ENCODE results near the gene CFAP61.

CFAP61 gene

GRCh38 chr20:20398123-20398522 is 345.8 kb downstream of the CFAP61 start:
- DNase-seq (ENCODE audit: low read depth): no peak

- DNase-seq (ENCODE audit: low read depth): no peak
Measured at GRCh38 chr20:20399531-20400500, 347.5 kb downstream of the CFAP61 start.

- DNase-seq (ENCODE audit: low read depth): no peak
Measured at GRCh38 chr20:20401991-20402390, 349.7 kb downstream of the CFAP61 start.

- no peak for DNase-seq (ENCODE audit: low read depth)
Measured at GRCh38 chr20:20404633-20405032, 352.3 kb downstream of the CFAP61 start.

DNA sequence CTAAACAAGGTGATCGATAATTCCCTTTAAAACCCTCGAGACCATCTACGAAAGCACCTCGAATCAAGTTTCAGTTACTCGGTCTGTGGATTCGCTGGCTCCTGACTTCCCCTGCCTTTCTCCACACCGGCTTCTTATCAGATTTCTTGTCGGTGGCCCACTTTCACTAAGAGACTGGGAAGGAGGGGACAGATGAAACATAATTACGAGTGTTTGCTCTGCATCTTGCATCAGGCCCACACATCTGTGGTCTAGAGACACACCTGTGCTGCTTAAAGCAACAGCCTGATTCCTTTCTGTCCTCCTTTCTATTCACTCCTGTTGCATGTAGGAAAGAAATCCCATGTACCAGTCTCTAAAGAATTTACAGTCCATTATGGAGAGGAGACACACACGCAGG is 353.3 kb downstream of the CFAP61 start:
- no peak for DNase-seq (ENCODE audit: low read depth)

DNA sequence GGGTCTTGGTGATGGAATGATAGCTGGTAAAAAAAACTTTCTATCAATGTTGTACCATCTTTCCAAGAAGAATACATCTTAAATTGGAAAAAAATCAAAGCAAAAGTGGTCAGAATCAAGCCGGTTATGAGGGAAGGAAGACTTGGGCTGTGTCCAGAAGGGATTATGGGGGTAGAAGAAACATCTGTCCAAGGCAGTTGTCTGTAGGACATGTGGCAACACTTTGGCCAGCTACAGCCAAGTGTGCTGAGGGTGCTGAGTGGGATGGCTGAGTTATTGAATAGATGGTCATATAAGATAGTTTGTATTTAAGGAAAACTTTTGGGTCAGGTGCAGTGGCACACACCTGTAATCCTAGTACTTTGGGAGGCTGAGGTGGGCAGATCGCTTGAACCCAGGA is 354.0 kb downstream of the CFAP61 start:
- no peak for DNase-seq (ENCODE audit: low read depth)

DNA sequence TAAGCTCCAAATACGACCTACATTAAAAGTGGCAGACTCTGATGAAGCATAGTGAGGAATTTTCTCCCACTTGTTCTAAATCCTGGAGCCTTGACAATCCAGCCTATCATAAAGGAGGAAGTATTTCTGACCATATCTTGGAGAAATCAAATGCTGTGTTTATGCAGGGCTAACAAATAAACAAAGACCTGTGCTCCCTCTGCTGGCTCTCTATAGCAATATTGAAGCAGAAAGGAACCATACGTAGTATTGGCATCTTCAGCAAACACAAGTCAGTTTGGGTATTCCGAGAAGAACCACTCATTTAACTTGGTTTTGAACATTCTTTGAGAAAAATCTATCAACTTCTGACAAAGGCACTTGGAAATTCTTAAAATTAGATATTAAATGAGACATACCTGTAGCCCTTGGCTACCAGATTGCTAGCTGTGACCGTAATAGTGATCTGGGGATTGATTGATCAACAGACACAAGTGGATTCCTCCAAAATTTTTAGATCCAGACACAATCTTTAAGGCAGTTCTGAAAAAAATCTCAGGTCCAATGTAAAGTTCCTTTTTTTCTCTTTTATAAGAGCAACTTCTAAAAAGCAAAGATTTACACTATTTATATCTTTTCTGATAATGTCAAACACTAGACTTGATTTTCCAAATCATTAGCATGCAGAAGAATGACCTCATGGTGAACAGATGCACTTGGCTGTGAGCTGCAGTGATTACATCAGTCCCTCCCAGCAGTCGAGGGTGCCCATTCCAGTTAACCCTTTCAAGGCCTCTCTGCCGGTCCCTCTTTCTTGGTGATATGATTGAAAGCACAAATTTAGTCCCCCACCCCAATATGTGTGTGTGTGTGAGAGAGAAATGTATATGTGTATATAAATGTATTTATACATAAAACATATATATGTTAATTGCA is 355.8 kb downstream of the CFAP61 start:
- no peak for DNase-seq (ENCODE audit: low read depth)

DNA sequence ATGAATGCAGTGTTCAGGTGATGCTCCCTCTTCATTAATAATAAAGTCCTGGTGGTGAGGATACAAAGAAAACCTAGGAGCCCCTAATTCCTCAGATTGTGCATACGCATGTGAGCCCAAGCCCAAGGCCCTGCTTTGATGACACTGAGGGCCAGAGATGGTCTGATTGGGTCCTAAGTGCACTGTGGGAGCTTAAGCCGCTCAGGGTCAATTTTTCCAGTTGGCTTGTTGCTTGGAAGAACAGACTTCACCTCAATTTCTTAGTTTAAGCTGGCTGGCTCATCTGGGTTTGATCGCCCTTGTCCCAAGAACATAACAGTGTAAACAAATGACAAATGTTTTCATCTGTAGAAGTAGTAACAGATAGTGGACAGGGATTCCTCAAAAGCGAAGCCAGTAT is 357.0 kb downstream of the CFAP61 start:
- no peak for DNase-seq (ENCODE audit: low read depth)

All from non-pigmented ciliary epithelial cell (primary cell).